ENCODE results near the gene NXNL2.

Gene NXNL2

GRCh38 chr9:88555268-88555980 lies 20.4 kb downstream of the NXNL2 start:
- Histone ChIP-seq H3K4me3 (ENCODE audit: low read depth, low read length) (no peak overlapping the region), H2BK12ac (ENCODE audit: low read length) (no peak overlapping the region), H4K12ac (ENCODE audit: low read depth, low read length) (no peak overlapping the region), H3K9me3 (ENCODE audit: insufficient read depth, low read depth, low read length) (no peaks in the 10 kb centered on the region), H3K4me1 (ENCODE audit: control insufficient read depth in 1 of 2, insufficient read depth in 2 of 2, low read length in 2 of 2) (peaks cover 0 to 2% of the 10 kb centered on the region in 2 experiments), H3K36me3 (ENCODE audit: control insufficient read depth in 1 of 2, insufficient read depth in 2 of 2, low read length in 2 of 2) (no peaks in the 10 kb centered on the region), H3K18ac (ENCODE audit: low read length) (no peak overlapping the region), H2AK5ac (ENCODE audit: low read length) (no peak overlapping the region), H3K79me2 (ENCODE audit: control insufficient read depth, insufficient read depth, low read length, poor library complexity) (no peaks in the 10 kb centered on the region), H3K27ac (ENCODE audit: low read depth, low read length) (no peak overlapping the region), H2BK5ac (ENCODE audit: low read depth, low read length, poor library complexity) (no peak overlapping the region), H2BK120ac (ENCODE audit: insufficient read depth, low read length, poor library complexity) (no peak overlapping the region), H3K4me2 (ENCODE audit: low read length) (no peak overlapping the region), H2AFZ (ENCODE audit: insufficient read depth, low read length, poor library complexity) (no peak overlapping the region), H3K27me3 (ENCODE audit: insufficient read depth, low read length) (no peaks in the 10 kb centered on the region), H3K4ac (ENCODE audit: low read depth, low read length) (no peak overlapping the region), H4K91ac (ENCODE audit: low read depth, low read length) (no peak overlapping the region), H3K14ac (ENCODE audit: low read length) (no peak overlapping the region), H4K8ac (ENCODE audit: low read depth, low read length) (no peak overlapping the region), H3K79me1 (ENCODE audit: low read length) (no peaks in the 10 kb centered on the region), H3K9ac (ENCODE audit: low read length) (no peak overlapping the region), H3K23ac (ENCODE audit: low read length) (no peak overlapping the region)
- DNase-seq, result no peak
- no CpG with 5 or more reads among the region's 12 CpGs for WGBS (ENCODE audit: extremely low coverage, insufficient coverage, insufficient read length)

- Histone ChIP-seq H2AFZ (ENCODE audit: insufficient read depth, low read length, poor library complexity) (no peak overlapping the region), H3K4me1 (ENCODE audit: control insufficient read depth in 1 of 2, insufficient read depth in 2 of 2, low read length in 2 of 2) (peaks cover 0 to 2% of the 10 kb centered on the region in 2 experiments), H2BK12ac (ENCODE audit: low read length) (no peak overlapping the region), H4K91ac (ENCODE audit: low read depth, low read length) (no peak overlapping the region), H3K79me1 (ENCODE audit: low read length) (no peaks in the 10 kb centered on the region), H3K4me3 (ENCODE audit: low read depth, low read length) (no peak overlapping the region), H4K12ac (ENCODE audit: low read depth, low read length) (no peak overlapping the region), H3K9me3 (ENCODE audit: insufficient read depth, low read depth, low read length) (no peaks in the 10 kb centered on the region), H3K18ac (ENCODE audit: low read length) (no peak overlapping the region), H3K27ac (ENCODE audit: low read depth, low read length) (no peak overlapping the region), H3K79me2 (ENCODE audit: control insufficient read depth, insufficient read depth, low read length, poor library complexity) (no peaks in the 10 kb centered on the region), H3K36me3 (ENCODE audit: control insufficient read depth in 1 of 2, insufficient read depth in 2 of 2, low read length in 2 of 2) (no peaks in the 10 kb centered on the region), H3K27me3 (ENCODE audit: insufficient read depth, low read length) (no peaks in the 10 kb centered on the region), H3K9ac (ENCODE audit: low read length) (no peak overlapping the region), H4K8ac (ENCODE audit: low read depth, low read length) (no peak overlapping the region), H3K4ac (ENCODE audit: low read depth, low read length) (no peak overlapping the region), H2BK5ac (ENCODE audit: low read depth, low read length, poor library complexity) (no peak overlapping the region), H3K23ac (ENCODE audit: low read length) (no peak overlapping the region), H3K4me2 (ENCODE audit: low read length) (no peak overlapping the region), H2AK5ac (ENCODE audit: low read length) (no peak overlapping the region), H2BK120ac (ENCODE audit: insufficient read depth, low read length, poor library complexity) (no peak overlapping the region), H3K14ac (ENCODE audit: low read length) (no peak overlapping the region)
- WGBS (ENCODE audit: extremely low coverage, insufficient coverage, insufficient read length), result no CpG with 5 or more reads among the region's 7 CpGs
- DNase-seq, result no peak
Measured at GRCh38 chr9:88559661-88560060, 24.7 kb downstream of the NXNL2 start.

GRCh38 chr9:88567870-88568269 lies 32.9 kb downstream of the NXNL2 start:
- H4K8ac ChIP-seq (ENCODE audit: low read depth, low read length), result no peak overlapping the region
- no peaks in the 10 kb centered on the region for H3K79me2 ChIP-seq (ENCODE audit: control insufficient read depth, insufficient read depth, low read length, poor library complexity)
- H3K36me3 ChIP-seq (ENCODE audit: control insufficient read depth in 1 of 2, insufficient read depth in 2 of 2, low read length in 2 of 2), result no peaks in the 10 kb centered on the region
- no peak overlapping the region for H3K4me2 ChIP-seq (ENCODE audit: low read length)
- no peak overlapping the region for H3K27ac ChIP-seq (ENCODE audit: low read depth, low read length)
- H3K14ac ChIP-seq (ENCODE audit: low read length), result no peak overlapping the region
- no peak overlapping the region for H3K4ac ChIP-seq (ENCODE audit: low read depth, low read length)
- H2BK120ac ChIP-seq (ENCODE audit: insufficient read depth, low read length, poor library complexity), result no peak overlapping the region
- no peak overlapping the region for H2BK12ac ChIP-seq (ENCODE audit: low read length)
- H3K9ac ChIP-seq (ENCODE audit: low read length), result no peak overlapping the region
- H2BK5ac ChIP-seq (ENCODE audit: low read depth, low read length, poor library complexity), result no peak overlapping the region
- no peaks in the 10 kb centered on the region for H3K27me3 ChIP-seq (ENCODE audit: insufficient read depth, low read length)
- H3K4me3 ChIP-seq (ENCODE audit: low read depth, low read length), result no peak overlapping the region
- no peaks in the 10 kb centered on the region for H3K4me1 ChIP-seq (ENCODE audit: control insufficient read depth in 1 of 2, insufficient read depth in 2 of 2, low read length in 2 of 2)
- no peaks in the 10 kb centered on the region for H3K9me3 ChIP-seq (ENCODE audit: insufficient read depth, low read depth, low read length)
- H3K18ac ChIP-seq (ENCODE audit: low read length), result no peak overlapping the region
- no peak overlapping the region for H3K23ac ChIP-seq (ENCODE audit: low read length)
- no peak overlapping the region for H4K91ac ChIP-seq (ENCODE audit: low read depth, low read length)
- WGBS (ENCODE audit: extremely low coverage, insufficient coverage, insufficient read length), result no CpG with 5 or more reads among the region's 3 CpGs
- H2AK5ac ChIP-seq (ENCODE audit: low read length), result no peak overlapping the region
- DNase-seq, result no peak
- no peak overlapping the region for H2AFZ ChIP-seq (ENCODE audit: insufficient read depth, low read length, poor library complexity)
- H4K12ac ChIP-seq (ENCODE audit: low read depth, low read length), result no peak overlapping the region
- no peaks in the 10 kb centered on the region for H3K79me1 ChIP-seq (ENCODE audit: low read length)

GRCh38 chr9:88571419-88571818 lies 36.4 kb downstream of the NXNL2 start:
- H3K4ac ChIP-seq (ENCODE audit: low read depth, low read length), result no peak overlapping the region
- no peak overlapping the region for H4K91ac ChIP-seq (ENCODE audit: low read depth, low read length)
- H2AFZ ChIP-seq (ENCODE audit: insufficient read depth, low read length, poor library complexity), result no peak overlapping the region
- H3K9me3 ChIP-seq (ENCODE audit: insufficient read depth, low read depth, low read length), result no peaks in the 10 kb centered on the region
- H3K9ac ChIP-seq (ENCODE audit: low read length), result no peak overlapping the region
- no peaks in the 10 kb centered on the region for H3K79me1 ChIP-seq (ENCODE audit: low read length)
- no peaks in the 10 kb centered on the region for H3K36me3 ChIP-seq (ENCODE audit: control insufficient read depth in 1 of 2, insufficient read depth in 2 of 2, low read length in 2 of 2)
- H4K8ac ChIP-seq (ENCODE audit: low read depth, low read length), result no peak overlapping the region
- no peak overlapping the region for H4K12ac ChIP-seq (ENCODE audit: low read depth, low read length)
- no peak overlapping the region for H3K14ac ChIP-seq (ENCODE audit: low read length)
- no peaks in the 10 kb centered on the region for H3K79me2 ChIP-seq (ENCODE audit: control insufficient read depth, insufficient read depth, low read length, poor library complexity)
- WGBS (ENCODE audit: extremely low coverage, insufficient coverage, insufficient read length), result no CpG with 5 or more reads among the region's 5 CpGs
- H3K4me2 ChIP-seq (ENCODE audit: low read length), result no peak overlapping the region
- no peak overlapping the region for H2AK5ac ChIP-seq (ENCODE audit: low read length)
- no peak overlapping the region for H3K4me3 ChIP-seq (ENCODE audit: low read depth, low read length)
- H3K4me1 ChIP-seq (ENCODE audit: control insufficient read depth in 1 of 2, insufficient read depth in 2 of 2, low read length in 2 of 2), result no peaks in the 10 kb centered on the region
- DNase-seq, result no peak
- H2BK12ac ChIP-seq (ENCODE audit: low read length), result no peak overlapping the region
- H2BK120ac ChIP-seq (ENCODE audit: insufficient read depth, low read length, poor library complexity), result no peak overlapping the region
- H3K27me3 ChIP-seq (ENCODE audit: insufficient read depth, low read length), result no peaks in the 10 kb centered on the region
- no peak overlapping the region for H3K18ac ChIP-seq (ENCODE audit: low read length)
- H3K27ac ChIP-seq (ENCODE audit: low read depth, low read length), result no peak overlapping the region
- H3K23ac ChIP-seq (ENCODE audit: low read length), result no peak overlapping the region
- no peak overlapping the region for H2BK5ac ChIP-seq (ENCODE audit: low read depth, low read length, poor library complexity)
